GM18867 (cell line): ENCODE measurements around the gene FANCG.

Experiments used
- ATAC-seq: cut with Tn5 transposase; IDR thresholded peaks from one replicate; pipeline ENCODE4 v1.9.1; 2021; ENCODE audit warnings: mild to moderate bottlenecking, moderate library complexity; ENCODE audit not compliant: unreplicated experiment

The FANCG gene

GRCh38 chr9:35069020-35069419 lies 10.7 kb downstream of the FANCG start:
- ATAC-seq, result no peak

DNA sequence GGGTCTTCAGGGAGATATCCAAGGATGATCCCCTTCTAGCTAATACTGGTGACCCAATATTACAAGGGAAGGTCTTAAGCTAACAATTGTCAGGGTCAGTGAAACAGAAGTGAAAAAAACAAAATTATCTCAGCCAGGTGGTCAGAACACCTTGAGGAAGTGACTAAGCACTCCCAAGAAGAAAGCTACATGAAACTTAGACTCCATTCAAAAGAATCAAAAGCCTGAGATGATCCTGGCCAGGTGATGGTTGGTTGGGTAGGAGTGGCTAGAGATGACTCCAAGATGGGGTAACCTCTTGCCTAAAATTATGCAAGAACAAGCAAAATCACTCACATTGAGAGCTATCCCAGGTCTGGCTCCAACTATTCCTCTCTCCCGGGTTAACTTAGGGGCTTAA lies 12.7 kb downstream of the FANCG start:
- no peak for ATAC-seq

DNA sequence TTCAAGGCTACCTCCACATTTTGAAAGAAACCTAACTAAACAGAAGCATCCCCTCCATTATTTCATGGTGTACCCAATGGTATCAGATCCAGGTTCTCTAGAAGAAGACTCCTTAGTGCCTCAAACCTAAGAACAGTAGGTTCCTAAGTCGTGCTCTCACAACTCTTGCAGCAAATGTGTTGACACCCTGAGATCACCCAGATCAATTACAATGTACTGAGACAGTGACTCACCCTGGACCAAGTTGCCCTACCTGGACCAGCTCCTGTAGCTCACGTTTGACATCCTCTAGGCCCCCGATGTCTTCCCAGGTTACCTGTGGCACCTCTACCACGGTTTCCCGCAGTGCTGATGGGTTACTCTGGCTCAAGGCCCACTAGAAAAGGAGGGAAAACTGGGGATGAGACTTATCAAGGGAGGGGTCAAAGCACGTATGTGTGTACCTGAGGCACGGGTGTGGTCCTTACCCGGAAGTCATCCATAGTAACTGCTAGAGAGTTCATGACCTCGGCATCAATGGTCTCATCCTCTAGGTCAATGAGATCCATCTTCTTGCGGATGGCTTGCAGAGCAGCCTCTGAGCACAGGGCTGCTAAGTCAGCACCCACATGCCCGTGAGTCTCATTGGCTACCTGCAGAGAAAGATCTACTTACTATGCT lies 19.1 kb downstream of the FANCG start:
- ATAC-seq, result no peak

GRCh38 chr9:35059438-35059837 lies 20.3 kb downstream of the FANCG start:
- no peak for ATAC-seq

- ATAC-seq, result no peak
These were observed 22.5 kb downstream of the FANCG start for GRCh38 chr9:35057271-35057620.

GRCh38 chr9:35056571-35057270 lies 23.0 kb downstream of the FANCG start:
- no peak for ATAC-seq

DNA sequence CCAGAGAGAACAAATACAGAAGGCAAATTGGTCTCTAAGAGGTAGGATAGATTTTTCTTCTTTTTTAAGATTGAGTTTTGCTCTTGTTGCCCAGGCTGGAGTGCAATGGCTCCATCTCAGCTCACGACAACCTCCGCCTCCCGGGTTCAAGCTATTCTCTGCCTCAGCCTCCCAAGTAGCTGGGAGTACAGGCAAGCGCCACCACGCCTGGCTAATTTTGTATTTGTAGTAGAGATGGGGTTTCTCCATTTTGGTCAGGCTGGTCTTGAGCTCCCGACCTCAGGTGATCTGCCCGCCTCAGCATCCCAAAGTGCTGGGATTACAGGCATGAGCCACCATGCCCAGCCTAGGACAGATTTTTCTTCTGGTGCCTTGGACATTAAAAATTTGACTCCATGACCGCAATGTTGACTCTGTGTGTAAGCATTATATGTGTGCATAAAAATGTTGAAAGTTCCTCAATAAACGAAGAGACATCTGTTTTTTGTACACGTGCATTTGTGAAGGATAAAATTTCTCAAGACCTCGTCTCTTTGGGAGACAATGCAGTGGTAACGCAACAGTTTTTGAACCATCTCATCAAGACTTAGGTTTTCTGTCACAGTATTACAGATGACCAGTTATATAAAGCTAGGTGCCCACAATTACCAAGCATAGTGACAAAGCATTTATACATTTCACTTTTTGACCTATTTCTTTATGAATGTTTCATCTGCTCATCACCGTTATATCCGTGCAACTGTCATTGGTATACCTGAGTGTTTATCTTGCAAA lies 24.7 kb downstream of the FANCG start:
- no peak for ATAC-seq

- no peak for ATAC-seq
These were observed 25.4 kb downstream of the FANCG start for GRCh38 chr9:35054185-35054835.

DNA sequence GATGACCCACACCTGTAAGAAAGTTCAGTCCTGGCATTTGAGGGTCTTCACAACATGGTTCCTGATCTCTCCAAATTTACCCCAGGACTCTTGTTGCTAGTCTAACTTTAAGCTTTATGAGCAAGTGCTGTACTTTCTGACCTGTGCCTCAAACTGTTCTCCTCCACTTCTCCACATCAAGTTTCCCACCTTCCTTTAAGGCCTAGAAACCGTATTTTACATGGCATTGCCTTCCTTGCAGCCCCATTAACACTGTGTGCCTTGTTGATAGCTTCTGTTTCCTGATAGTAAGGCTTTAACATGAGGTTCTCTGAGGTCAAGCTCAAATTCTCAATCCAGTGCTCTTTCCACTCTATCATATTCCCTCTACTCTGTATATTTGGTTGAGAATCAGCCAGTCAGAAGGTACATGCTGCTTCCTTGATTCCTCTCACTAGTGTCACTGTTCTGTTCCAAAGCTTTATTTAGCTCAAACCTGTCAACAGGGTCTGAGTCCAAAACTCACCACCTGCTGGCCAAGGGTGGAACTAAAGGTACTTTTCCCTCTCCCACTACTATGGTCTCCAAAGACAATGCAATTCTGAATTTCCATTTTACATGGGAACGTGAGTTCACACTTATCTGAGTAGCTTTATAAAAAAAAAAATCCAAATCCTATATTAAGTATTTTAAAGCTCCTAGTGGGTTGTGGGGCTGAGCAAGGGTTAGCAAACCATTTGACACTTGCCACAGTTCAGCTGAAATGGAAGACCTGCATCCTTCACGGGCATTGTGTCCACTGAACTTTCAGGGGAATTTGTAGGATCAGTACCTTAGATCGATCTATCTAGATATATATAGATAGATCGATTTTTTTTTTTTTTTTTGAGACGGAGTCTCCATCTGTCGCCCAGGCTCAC lies 28.4 kb downstream of the FANCG start:
- ATAC-seq, result no peak

DNA sequence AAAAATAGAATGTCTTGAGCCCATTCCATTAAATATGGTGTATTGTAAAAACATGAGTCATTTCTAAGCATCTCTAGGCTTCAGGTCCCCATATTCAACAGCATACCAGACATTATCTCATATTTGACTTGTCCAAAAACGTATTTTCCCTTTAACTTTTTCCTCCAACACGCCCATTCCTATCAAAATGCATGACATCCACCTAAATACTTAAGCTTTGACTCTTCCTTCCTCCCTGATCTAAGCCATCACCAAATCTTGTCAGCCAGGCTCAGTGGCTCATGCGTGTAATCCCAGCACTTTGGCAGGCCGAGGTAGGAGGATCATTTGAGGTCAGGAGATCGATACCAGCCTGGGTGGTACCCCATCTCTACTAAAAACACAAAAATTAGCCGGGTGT lies 31.2 kb downstream of the FANCG start:
- no peak for ATAC-seq

DNA sequence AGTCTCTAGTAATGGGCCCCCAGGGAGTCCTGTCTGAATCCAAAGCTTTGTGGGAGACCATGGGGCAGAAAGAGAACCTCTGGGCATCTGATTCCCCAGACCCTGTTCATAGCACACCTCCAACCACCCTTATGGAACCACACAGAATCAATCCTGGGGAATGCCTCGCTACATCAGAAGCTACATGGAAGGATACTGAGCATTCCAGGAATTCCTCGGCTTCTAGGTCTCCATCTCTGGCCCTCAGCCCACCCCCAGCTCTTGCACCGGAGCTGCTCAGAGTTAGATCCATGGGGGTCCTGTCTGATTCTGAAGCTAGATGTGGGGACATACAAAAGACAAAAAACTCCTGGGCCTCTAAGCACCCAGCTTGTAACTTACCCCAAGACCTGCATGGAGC lies 35.7 kb downstream of the FANCG start:
- no peak for ATAC-seq

GRCh38 chr9:35042891-35043545 lies 36.7 kb downstream of the FANCG start:
- ATAC-seq, result no peak

DNA sequence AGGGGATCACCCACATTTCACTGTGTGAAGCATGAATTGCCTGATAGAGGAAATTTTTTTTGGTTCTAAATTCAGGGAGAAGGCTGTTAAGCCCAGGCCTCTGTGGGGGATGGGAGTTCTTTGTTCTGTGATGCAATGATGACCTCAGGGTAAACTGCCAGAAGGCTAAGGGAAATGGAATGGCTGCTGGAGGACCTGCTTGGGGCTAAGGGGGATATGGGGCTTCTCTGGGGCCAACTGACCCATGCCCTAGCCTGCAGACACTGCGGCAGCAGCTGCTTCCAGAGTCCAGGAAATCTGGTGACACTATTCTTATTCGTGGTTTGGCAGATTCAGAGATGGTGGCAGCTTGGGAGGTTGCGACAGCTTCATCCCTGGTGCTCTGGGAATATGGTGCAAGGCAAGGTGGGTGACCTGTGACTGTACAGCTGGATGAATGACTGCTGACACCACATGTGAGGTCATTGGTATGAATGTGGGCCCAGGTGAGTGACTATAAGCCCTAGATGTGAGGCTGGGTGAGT lies 37.6 kb downstream of the FANCG start:
- ATAC-seq, result no peak

DNA sequence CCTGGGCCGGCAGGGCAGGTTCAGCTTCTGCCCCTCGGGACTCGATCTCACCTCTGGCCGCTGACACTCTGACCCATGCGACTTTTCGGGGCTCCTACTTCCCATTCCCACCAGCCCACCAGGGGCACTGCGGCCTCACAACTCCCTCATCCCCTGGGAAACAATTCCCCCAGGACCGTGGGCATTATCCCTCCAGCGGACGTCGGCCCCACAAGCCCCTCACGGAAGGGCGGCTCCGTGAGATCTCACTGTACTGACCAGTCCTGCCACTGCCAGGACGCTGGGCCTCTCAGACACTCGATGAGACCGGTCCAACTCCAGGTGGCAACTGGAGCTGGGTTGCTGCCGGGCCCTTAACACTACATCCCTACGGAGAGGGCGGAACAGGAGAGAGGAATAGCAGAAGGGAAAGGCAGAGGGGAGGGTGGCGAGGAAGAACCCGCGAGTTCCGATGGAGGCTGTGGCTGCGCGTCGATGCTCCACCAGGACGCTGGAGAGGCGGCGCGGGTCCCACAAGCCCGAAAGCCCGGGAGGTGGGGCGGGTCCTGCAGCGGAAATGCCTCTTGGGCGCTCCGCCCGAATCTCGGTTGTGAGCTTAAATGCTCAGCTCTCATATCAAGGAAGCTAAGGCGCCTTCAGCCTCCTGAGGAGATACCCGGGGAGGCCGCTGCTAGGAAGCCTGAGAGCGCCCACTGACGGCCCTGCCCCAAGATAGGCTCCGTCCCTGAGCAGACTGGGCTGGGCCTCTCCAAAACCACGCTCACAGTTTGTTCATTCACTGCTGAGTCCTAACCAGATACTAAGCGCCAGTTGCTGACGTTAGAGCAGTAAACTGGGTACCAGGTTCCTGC lies 43.7 kb downstream of the FANCG start:
- no peak for ATAC-seq

- no peak for ATAC-seq
These were observed 46.6 kb downstream of the FANCG start for GRCh38 chr9:35033101-35033500.

- no peak for ATAC-seq
These were observed 49.9 kb downstream of the FANCG start for GRCh38 chr9:35029852-35030251.

DNA sequence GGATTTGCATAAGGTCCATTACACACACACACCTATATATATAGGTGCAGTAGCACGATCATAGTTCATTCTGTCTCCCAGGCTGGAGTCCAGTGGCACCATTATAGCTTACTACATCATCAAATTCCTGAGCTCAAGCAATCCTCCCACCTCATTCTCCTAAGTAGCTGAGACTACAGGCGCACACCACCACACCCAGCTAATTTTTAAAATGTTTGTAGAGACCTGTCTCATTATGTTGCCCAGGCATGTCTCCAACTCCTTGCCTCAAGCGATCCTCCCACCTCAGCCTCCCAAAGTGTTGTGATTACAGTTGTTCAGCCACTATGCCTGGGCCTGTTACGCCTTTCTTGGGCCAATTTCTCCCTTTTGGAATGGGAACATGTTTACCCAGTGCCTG lies 50.5 kb downstream of the FANCG start:
- ATAC-seq, result no peak

GRCh38 chr9:35028341-35028740 lies 51.4 kb downstream of the FANCG start:
- ATAC-seq, result no peak

DNA sequence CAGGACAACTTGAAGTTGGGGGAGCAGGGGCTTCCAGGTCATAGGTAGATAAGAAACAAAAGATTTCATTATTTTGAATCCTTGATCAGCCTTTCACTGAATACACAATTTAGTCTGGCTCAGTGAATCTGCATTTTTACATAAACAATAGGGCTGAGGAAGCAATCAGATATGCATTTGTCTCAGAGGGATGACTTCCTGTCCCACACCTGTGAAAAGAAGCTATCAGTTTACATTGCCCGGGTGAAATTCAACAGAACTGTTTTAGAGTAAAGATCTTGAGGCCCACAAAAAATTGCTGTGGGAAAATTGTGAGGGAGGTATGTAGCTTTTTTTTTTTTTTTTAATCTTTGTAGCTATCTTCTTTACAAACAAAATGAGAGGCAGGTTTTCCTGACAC lies 51.9 kb downstream of the FANCG start:
- ATAC-seq, result no peak
